Smooth muscle cell of the umbilical artery (primary cell): ENCODE measurements around the gene IL23A. TPM values are rescaled to one million over a fixed set of nuclear protein-coding genes. Genes with fewer than 3 reads are reported as not detected.

Source experiments
- total RNA-seq: library from RNA; depleted of rRNA; stranded (reverse); fragments of >200 nt; gene quantifications from 2 replicates; pipeline ENCODE4 v1.2.3, GENCODE V29; 2014

Gene IL23A
- total RNA-seq: not detected in 2 replicates

GRCh38 chr12:56338308-56339157 is at the start of gene IL23A:
IL23A (plus strand) TSS chr12:56338884; CDS start chr12:56339045, 161 bp downstream.

DNA sequence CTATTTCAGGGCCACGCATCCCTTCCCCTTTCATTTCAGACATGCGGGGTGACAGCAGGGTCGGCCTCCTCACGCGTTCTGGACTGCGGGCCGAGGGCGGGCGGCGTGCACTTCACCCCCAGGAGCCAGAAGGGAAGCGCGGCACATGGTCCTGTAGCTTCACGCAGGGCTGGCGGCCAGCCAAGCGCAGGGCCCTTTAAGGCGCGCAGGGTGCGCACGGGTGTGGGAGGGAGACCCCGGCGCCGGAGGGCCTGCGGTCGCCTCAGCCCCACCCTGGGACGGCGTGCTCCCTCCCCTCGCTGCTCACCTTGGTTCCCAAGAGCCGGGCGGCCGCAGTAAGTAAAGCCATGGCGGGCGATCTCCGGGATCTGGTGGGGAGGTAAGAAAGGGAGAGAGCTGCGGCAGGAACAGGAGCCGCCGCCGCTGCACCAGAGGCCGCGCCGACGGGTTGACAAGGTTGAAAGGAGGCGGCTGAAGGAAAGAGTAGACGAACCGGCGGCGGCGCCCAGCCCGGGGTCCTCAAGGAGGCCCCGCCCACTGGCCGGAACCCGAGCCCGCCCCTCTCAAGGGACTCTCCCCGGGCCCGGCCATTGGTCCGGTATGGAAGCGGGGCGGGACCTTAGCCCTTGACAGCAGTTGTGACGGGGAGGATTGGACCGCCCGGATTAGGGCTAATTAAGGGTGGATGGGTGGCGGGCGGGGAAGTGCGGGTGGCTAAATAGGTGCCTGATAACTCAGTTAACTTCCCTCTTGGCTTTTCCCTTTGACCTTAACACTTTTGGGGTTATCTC is 38.6 kb upstream of the IL23A start, which contains the start of gene CS:
Gene CS (minus strand): TSS at position 478 of the 791 bp plus-strand sequence. CDS start 129 bp downstream, at position 349.

GRCh38 chr12:56315622-56316473 is 22.8 kb upstream of the IL23A start, which contains the start of gene CNPY2:
CNPY2 (minus strand) TSS chr12:56315988; CDS start chr12:56315217, 771 bp downstream.

DNA sequence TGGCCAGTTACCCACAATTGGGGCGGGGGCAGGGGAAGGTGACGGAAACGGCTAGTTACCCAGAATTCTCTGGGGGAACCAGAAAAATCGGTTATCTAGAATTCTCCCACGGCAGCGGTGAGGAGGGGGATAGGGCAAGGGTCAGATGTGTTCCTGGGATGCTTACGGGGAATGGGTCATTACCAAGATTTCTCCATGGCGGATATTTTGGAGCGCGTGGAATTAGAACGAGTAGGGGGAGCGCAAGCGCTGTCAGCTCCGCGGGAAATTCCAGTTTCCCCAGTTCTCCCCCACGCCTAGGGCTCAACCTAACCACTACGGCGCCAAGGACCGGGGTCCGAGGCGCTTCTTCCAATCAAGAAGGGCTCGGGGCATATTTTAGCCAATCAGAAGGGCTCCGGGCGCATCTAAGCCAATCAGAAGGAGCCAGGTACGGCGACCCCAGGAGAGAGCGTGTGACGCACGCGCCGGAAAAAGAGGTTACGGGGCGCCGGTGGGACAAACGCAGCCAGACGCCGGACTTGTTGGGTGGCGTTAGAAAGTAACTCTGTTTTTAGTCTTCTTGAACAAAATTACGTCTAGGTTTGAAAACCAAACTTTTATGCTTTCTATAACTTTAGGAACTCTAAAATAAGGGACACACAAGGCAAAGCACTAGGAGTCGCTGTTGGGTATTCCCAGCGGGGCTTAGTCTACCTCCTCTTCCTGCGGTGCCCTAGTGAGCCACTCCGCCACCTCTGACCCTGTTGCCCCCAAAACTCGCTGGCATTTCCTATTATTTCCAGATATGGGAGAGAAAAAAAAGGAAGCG is 4.8 kb upstream of the IL23A start, which contains the start of gene PAN2:
Gene PAN2 (minus strand): TSS at position 322 of the 811 bp plus-strand sequence. CDS start 906 bp downstream, outside the sequence.

DNA sequence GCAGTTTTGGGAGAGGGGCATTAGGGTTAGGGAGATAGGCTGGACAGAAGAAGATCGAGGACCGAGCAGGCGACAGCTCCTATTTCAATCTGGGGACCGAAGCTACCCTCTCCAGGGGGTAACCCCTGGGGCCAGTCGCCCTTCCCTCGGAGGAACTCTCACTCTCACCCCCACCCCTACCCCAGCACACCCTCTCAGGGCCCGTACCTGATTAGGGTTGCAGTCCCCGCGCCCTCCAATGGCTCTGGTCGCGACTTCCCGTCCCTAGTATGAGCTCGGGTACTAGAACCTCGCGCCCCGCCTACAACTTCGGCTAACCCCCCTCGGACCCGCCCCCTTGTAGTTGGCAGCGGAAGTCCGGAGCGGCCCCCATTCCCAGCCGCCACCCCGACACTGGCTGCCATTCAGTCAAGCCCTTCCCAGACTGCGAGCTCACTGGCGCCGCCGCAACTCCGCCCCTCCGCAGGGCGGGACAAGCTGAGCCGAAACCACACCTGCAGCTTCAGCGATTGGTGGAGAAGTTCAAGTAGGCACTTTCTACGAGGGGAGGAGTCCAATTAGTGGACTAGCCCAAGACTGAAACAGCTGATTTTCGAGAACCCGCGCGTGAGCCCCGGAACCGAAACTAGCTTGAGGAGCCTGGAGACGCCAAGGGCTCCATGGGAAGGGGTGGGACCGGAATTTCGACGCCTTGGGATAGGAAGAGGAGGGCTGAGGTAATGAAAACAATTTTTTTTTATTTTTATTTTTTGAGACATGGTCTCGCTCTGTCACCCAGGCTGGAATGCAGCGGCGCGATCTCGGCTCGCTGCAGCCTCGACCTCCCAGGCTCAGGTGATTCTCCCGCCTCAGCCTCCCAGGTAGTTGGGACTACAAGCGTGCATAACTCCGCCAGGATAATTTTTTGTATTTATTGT is 21.4 kb downstream of the IL23A start, which contains the start of gene STAT2:
Gene STAT2 (minus strand): TSS at position 257 of the 917 bp plus-strand sequence. CDS start 3,536 bp downstream, outside the sequence.

DNA sequence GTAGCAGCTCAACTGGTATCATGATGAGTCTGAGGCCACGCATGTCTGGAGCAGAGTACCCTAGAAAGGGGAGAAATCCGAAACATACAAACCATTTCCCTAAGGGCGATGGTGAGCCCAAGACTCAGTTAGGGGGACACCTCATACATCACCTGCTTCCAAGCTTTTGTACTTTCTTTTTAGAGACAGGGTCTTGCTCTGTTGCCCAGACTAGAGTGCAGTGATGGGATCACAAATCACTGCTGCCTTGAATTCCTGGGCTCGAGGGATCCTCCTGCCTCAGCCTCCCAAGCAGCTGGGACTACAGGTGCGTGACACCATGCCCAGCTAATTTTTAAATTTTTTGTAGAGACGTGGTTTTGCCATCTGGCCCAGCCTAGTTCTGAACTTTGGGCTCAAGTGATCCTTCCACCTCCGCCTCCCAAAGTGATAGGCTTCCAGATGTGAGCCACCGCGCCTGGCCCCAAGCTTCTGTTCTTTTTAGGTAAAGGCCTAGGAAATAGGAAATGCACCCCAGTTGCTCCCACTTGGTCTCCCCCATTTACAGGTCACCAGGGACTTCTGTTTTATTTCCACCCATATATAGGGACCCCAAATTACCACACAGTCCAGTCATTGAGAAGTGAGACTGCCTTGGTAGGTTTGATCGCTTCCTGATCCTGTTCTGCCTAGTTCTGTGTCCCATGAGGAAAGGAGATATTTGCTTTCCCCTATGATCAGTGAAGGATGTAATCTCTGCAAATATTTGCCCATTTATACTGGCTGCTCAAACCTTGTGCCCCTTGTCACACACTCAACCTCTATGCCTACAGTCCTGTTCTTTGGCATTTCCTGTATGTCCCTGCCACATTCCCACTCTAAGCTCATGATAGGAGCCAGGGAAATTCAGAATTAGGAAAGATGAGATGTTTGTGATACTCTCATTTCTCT is 23.7 kb downstream of the IL23A start, which contains the start of gene APOF:
Gene APOF (minus strand): TSS at position 728 of the 930 bp plus-strand sequence. CDS start 112 bp downstream, at position 616.

Other genes starting within 250 kb of the IL23A start
- gene PA2G4, start 234.3 kb upstream of the IL23A start, total RNA-seq: 93.5 and 173 TPM in 2 replicates
- gene RPL41, start 222.3 kb upstream of the IL23A start, total RNA-seq: 1,282 and 1,487 TPM in 2 replicates
- 4.5 and 5.3 TPM in 2 replicates for gene ZC3H10, start 220.6 kb upstream of the IL23A start, total RNA-seq
- gene ESYT1, start 210.6 kb upstream of the IL23A start, total RNA-seq: 136 and 210 TPM in 2 replicates
- gene MYL6B, start 186.3 kb upstream of the IL23A start, total RNA-seq: 51.1 and 83.1 TPM in 2 replicates
- 1,143 and 1,914 TPM in 2 replicates for gene MYL6, start 180.5 kb upstream of the IL23A start, total RNA-seq
- 27.3 and 39.4 TPM in 2 replicates for gene SMARCC2, start 149.4 kb upstream of the IL23A start, total RNA-seq
- 127 and 135 TPM in 2 replicates for gene RNF41, start 117.0 kb upstream of the IL23A start, total RNA-seq
- gene NABP2, start 114.5 kb upstream of the IL23A start, total RNA-seq: 21.1 and 23.6 TPM in 2 replicates
- not detected in 2 replicates for gene SLC39A5, start 108.8 kb upstream of the IL23A start, total RNA-seq
- gene ANKRD52, start 80.5 kb upstream of the IL23A start, total RNA-seq: 25.8 and 46.2 TPM in 2 replicates
- 7.1 and 13.4 TPM in 2 replicates for gene COQ10A, start 71.9 kb upstream of the IL23A start, total RNA-seq
- 62.4 and 198 TPM in 2 replicates for gene CS, start 38.6 kb upstream of the IL23A start, total RNA-seq
- 97.3 and 152 TPM in 2 replicates for gene CNPY2, start 22.9 kb upstream of the IL23A start, total RNA-seq
- gene PAN2, start 4.9 kb upstream of the IL23A start, total RNA-seq: 15.7 and 22.2 TPM in 2 replicates
- gene STAT2, start 21.2 kb downstream of the IL23A start, total RNA-seq: 173 and 265 TPM in 2 replicates
- gene APOF, start 24.0 kb downstream of the IL23A start, total RNA-seq: not detected in 2 replicates
- 3.6 and 9.3 TPM in 2 replicates for gene TIMELESS, start 110.5 kb downstream of the IL23A start, total RNA-seq
- not detected in 2 replicates for gene MIP, start 115.8 kb downstream of the IL23A start, total RNA-seq
- 1.2 and 1.4 TPM in 2 replicates for gene SPRYD4, start 129.7 kb downstream of the IL23A start, total RNA-seq
- gene GLS2, start 149.3 kb downstream of the IL23A start, total RNA-seq: 0.18 TPM in 1 of 2 replicates, not detected in the other
- gene RBMS2, start 182.9 kb downstream of the IL23A start, total RNA-seq: 12.5 and 18.4 TPM in 2 replicates